ENCODE measurements around the gene H2AZ2. TPM values are rescaled to one million over a fixed set of nuclear protein-coding genes. Genes with fewer than 3 reads are reported as not detected.
"Not testable (repeated sequence)": the region's sequence is repeated elsewhere in the genome, so short reads cannot be mapped to it uniquely, and the experiment has no call there.

Gene H2AZ2
- total RNA-seq, 2 donors from 2014 or later, result 46.5 to 59.9 TPM

DNA sequence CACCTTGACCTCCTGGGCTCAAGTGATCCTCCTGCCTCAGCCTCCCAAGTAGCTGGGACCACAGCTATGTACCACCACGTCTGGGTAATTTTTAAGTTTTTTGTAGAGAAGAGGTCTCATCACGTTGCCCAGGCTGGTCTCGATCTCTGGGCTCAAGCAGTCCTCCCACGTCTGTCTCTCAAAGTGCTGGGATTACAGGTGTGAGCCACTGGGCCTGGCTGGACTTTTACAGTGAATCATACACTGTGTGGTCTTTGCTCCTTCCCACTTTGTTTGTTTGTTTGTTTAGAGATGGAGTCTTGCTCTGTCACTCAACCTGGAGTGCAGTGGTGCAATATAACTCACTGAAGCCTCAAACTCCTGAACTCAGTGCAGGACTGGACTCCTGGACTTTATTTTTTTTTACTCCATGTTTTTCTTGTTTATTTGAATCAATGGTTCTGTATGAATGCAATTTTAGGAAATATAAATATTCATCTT lies 38.9 kb downstream of the H2AZ2 start:
- 81 to 89% methylated on average over 4 of the region's 4 CpGs for WGBS, 2 donors
- Histone ChIP-seq H3K4me3 (no peak overlapping the region), H3K36me3 (replicated peaks in 1 of 2; ENCODE audit: insufficient read depth in 1 of 2, low read depth in 2 of 2) (peaks cover 0 to 5% of the 10 kb centered on the region in 2 donors), H3K27ac (no peak overlapping the region), H3K9me3 (no peaks in the 10 kb centered on the region), H3K27me3 (no peaks in the 10 kb centered on the region), H3K4me1 (no peaks in the 10 kb centered on the region)
- intact Hi-C loops (cut with DNase I), result no loop called here
- DNase-seq (no peak), ATAC-seq (no peak)
- TF ChIP-seq CTCF (IDR thresholded peaks at IDR 0.05) (no peak), POLR2A (IDR thresholded peaks at IDR 0.05) (no peak)

GRCh38 chr7:44805950-44806349 lies 41.9 kb downstream of the H2AZ2 start:
- no peak for ATAC-seq
- 92 to 100% methylated on average over 4 to 5 of the region's 5 CpGs for WGBS, 2 donors

GRCh38 chr7:44803828-44804519 lies 43.9 kb downstream of the H2AZ2 start:
- WGBS, 2 donors, result 88 to 95% methylated on average over 10 of the region's 10 CpGs
- ATAC-seq; intact Hi-C loops (cut with DNase I): not testable (repeated sequence)

More at GRCh38 chr7:44805950-44806349, 41.9 kb downstream of the H2AZ2 start:
- H3K27ac ChIP-seq, result no peak overlapping the region
- H3K9me3 ChIP-seq, result no peaks in the 10 kb centered on the region
- no peaks in the 10 kb centered on the region for H3K4me1 ChIP-seq
- no peak for TF ChIP-seq CTCF (IDR thresholded peaks at IDR 0.05)
- no peak for TF ChIP-seq POLR2A (IDR thresholded peaks at IDR 0.05)
- no peak overlapping the region for H3K4me3 ChIP-seq
- no peak for DNase-seq
- H3K36me3 ChIP-seq (replicated peaks in 1 of 2; ENCODE audit: insufficient read depth in 1 of 2, low read depth in 2 of 2), result peaks cover 6 to 17% of the 10 kb centered on the region in 2 donors
- intact Hi-C loops (cut with DNase I), result no loop called here
- no peaks in the 10 kb centered on the region for H3K27me3 ChIP-seq

GRCh38 chr7:44802418-44803025 lies 45.4 kb downstream of the H2AZ2 start:
- ATAC-seq (no peak), DNase-seq (no peak)
- peaks cover 13% of the 10 kb centered on the region for H3K4me1 ChIP-seq
- H3K9me3 ChIP-seq, result no peaks in the 10 kb centered on the region
- WGBS, 2 donors, result 95 to 96% methylated on average over 5 of the region's 5 CpGs
- peaks cover 12 to 25% of the 10 kb centered on the region in 2 donors for H3K36me3 ChIP-seq (replicated peaks in 1 of 2; ENCODE audit: insufficient read depth in 1 of 2, low read depth in 2 of 2)
- intact Hi-C loops (cut with DNase I), result no loop called here
- TF ChIP-seq POLR2A (IDR thresholded peaks at IDR 0.05) (no peak), CTCF (IDR thresholded peaks at IDR 0.05) (no peak)
- no peak overlapping the region for H3K27ac ChIP-seq
- H3K27me3 ChIP-seq, result no peaks in the 10 kb centered on the region
- H3K4me3 ChIP-seq, result no peak overlapping the region

More at GRCh38 chr7:44803828-44804519, 43.9 kb downstream of the H2AZ2 start:
- not testable (repeated sequence) for H3K27ac ChIP-seq, H3K9me3 ChIP-seq, H3K27me3 ChIP-seq, H3K4me3 ChIP-seq, H3K4me1 ChIP-seq, DNase-seq
- peaks cover 12 to 25% of the 10 kb centered on the region in 2 donors for H3K36me3 ChIP-seq (replicated peaks in 1 of 2; ENCODE audit: insufficient read depth in 1 of 2, low read depth in 2 of 2)

GRCh38 chr7:44801890-44802289 lies 46.0 kb downstream of the H2AZ2 start:
- ATAC-seq (no peak), DNase-seq (no peak)
- Histone ChIP-seq H3K9me3 (no peaks in the 10 kb centered on the region), H3K4me1 (peaks cover 13% of the 10 kb centered on the region), H3K4me3 (no peak overlapping the region), H3K27ac (no peak overlapping the region), H3K27me3 (no peaks in the 10 kb centered on the region), H3K36me3 (replicated peaks in 1 of 2; ENCODE audit: insufficient read depth in 1 of 2, low read depth in 2 of 2) (peaks cover 12 to 25% of the 10 kb centered on the region in 2 donors)
- intact Hi-C loops (cut with DNase I), result no loop called here
- WGBS, 2 donors, result 91 to 95% methylated on average over 5 of the region's 5 CpGs
- TF ChIP-seq CTCF (IDR thresholded peaks at IDR 0.05) (no peak), POLR2A (IDR thresholded peaks at IDR 0.05) (no peak)

Measured in body of pancreas (tissue), 4 donors.